Measurements from ENCODE around the gene TSPO2. TPM values are rescaled to one million over a fixed set of nuclear protein-coding genes. Genes with fewer than 3 reads are reported as not detected.

TSPO2 gene
- total and polyA plus RNA-seq, 5 donors from 2014 or later: not detected

- no peaks in the 10 kb centered on the region for H3K4me1 ChIP-seq (ENCODE audit: control insufficient read depth, insufficient read depth, low read length, poor library complexity, severe bottlenecking)
- no peaks in the 10 kb centered on the region for H3K27me3 Mint-ChIP-seq
- no peak for ATAC-seq (ENCODE audit: low read depth in 2 of 2)
- H3K27ac Mint-ChIP-seq: no peak overlapping the region
- peaks cover 11% of the 10 kb centered on the region for H3K36me3 Mint-ChIP-seq
- H3K27me3 ChIP-seq (ENCODE audit: control insufficient read depth, insufficient read depth, low read length): no peaks in the 10 kb centered on the region
- H3K4me1 Mint-ChIP-seq: peaks cover 0 to 5% (median 2%) of the 10 kb centered on the region in 4 donors
- no peaks in the 10 kb centered on the region for H3K9me3 ChIP-seq (ENCODE audit: control insufficient read depth in 2 of 2, low read length in 2 of 2)
- H3K9me3 Mint-ChIP-seq: peaks cover 0 to 2% (median 0%) of the 10 kb centered on the region in 7 donors
- no peak for DNase-seq
- H3K27ac ChIP-seq (ENCODE audit: insufficient read depth, low read length, poor library complexity, severe bottlenecking): no peak overlapping the region
- no peaks in the 10 kb centered on the region for H3K36me3 ChIP-seq (ENCODE audit: control insufficient read depth, insufficient read depth, low read length)
- H3K4me3 Mint-ChIP-seq: no peak overlapping the region
- no peak overlapping the region for H3K4me3 ChIP-seq (ENCODE audit: low read depth, low read length)
Observed at GRCh38 chr6:41038205-41038604, 4.1 kb upstream of the TSPO2 start.

GRCh38 chr6:41039060-41039998, 2.9 kb upstream of the TSPO2 start, which contains the start of gene UNC5CL:
UNC5CL (minus strand) TSS chr6:41039221; CDS start chr6:41035074, 4,147 bp downstream.
- H3K36me3 Mint-ChIP-seq: peaks cover 9% of the 10 kb centered on the region
- peaks cover 0 to 2% (median 0%) of the 10 kb centered on the region in 7 donors for H3K9me3 Mint-ChIP-seq
- no peaks in the 10 kb centered on the region for H3K27me3 Mint-ChIP-seq

GRCh38 chr6:41040101-41040939, 1.9 kb upstream of the TSPO2 start:
- Mint-ChIP-seq H3K4me3 (peak overlapping the region in 1 of 4 donors; percentile 44), H3K9me3 (peaks cover 0 to 2% (median 0%) of the 10 kb centered on the region in 7 donors)

More at GRCh38 chr6:41039060-41039998, 2.9 kb upstream of the TSPO2 start, which contains the start of gene UNC5CL:
- peak within 1 kb of the TSS in 2 of 3 donors; percentile 42 to 52 for H3K27ac Mint-ChIP-seq
- H3K27ac ChIP-seq (ENCODE audit: insufficient read depth, low read length, poor library complexity, severe bottlenecking): no peak within 1 kb of the TSS
- H3K4me1 ChIP-seq (ENCODE audit: control insufficient read depth, insufficient read depth, low read length, poor library complexity, severe bottlenecking): no peaks in the 10 kb centered on the region
- H3K27me3 ChIP-seq (ENCODE audit: control insufficient read depth, insufficient read depth, low read length): no peaks in the 10 kb centered on the region
- no peak within 1 kb of the TSS for H3K4me3 Mint-ChIP-seq
- DNase-seq (peak; percentile 35 to 71 (median 46)), ATAC-seq (ENCODE audit: low read depth in 2 of 2) (peak; percentile 57 to 65)
- H3K4me3 ChIP-seq (ENCODE audit: low read depth, low read length): no peak within 1 kb of the TSS
- H3K4me1 Mint-ChIP-seq: peaks cover 0 to 5% (median 2%) of the 10 kb centered on the region in 4 donors
- H3K36me3 ChIP-seq (ENCODE audit: control insufficient read depth, insufficient read depth, low read length): no peaks in the 10 kb centered on the region
- no peaks in the 10 kb centered on the region for H3K9me3 ChIP-seq (ENCODE audit: control insufficient read depth in 2 of 2, low read length in 2 of 2)

GRCh38 chr6:41040940-41041536, 1.2 kb upstream of the TSPO2 start:
- H3K4me1 Mint-ChIP-seq: peaks cover 0 to 5% (median 2%) of the 10 kb centered on the region in 4 donors
- H3K27ac Mint-ChIP-seq: peak overlapping the region in 2 of 3 donors; percentile 15 to 52
- H3K36me3 Mint-ChIP-seq: peaks cover 7% of the 10 kb centered on the region

More at GRCh38 chr6:41040101-41040939, 1.9 kb upstream of the TSPO2 start:
- H3K9me3 ChIP-seq (ENCODE audit: control insufficient read depth in 2 of 2, low read length in 2 of 2): no peaks in the 10 kb centered on the region
- H3K36me3 ChIP-seq (ENCODE audit: control insufficient read depth, insufficient read depth, low read length): no peaks in the 10 kb centered on the region
- H3K36me3 Mint-ChIP-seq: peaks cover 7% of the 10 kb centered on the region
- H3K27ac ChIP-seq (ENCODE audit: insufficient read depth, low read length, poor library complexity, severe bottlenecking): no peak overlapping the region
- H3K4me1 ChIP-seq (ENCODE audit: control insufficient read depth, insufficient read depth, low read length, poor library complexity, severe bottlenecking): no peaks in the 10 kb centered on the region
- no peaks in the 10 kb centered on the region for H3K27me3 ChIP-seq (ENCODE audit: control insufficient read depth, insufficient read depth, low read length)
- no peaks in the 10 kb centered on the region for H3K27me3 Mint-ChIP-seq
- peaks cover 0 to 5% (median 2%) of the 10 kb centered on the region in 4 donors for H3K4me1 Mint-ChIP-seq
- no peak for ATAC-seq (ENCODE audit: low read depth in 2 of 2)
- H3K4me3 ChIP-seq (ENCODE audit: low read depth, low read length): no peak overlapping the region
- DNase-seq: peak in 1 of 3 donors; percentile 43
- H3K27ac Mint-ChIP-seq: peak overlapping the region in 2 of 3 donors; percentile 15 to 52

GRCh38 chr6:41043151-41043550, 884 bp downstream of the TSPO2 start:
- no peak for ATAC-seq (ENCODE audit: low read depth in 2 of 2)
- Histone ChIP-seq H3K4me3 (ENCODE audit: low read depth, low read length) (no peak overlapping the region), H3K9me3 (ENCODE audit: control insufficient read depth in 2 of 2, low read length in 2 of 2) (no peaks in the 10 kb centered on the region), H3K27ac (ENCODE audit: insufficient read depth, low read length, poor library complexity, severe bottlenecking) (no peak overlapping the region), H3K4me1 (ENCODE audit: control insufficient read depth, insufficient read depth, low read length, poor library complexity, severe bottlenecking) (no peaks in the 10 kb centered on the region), H3K36me3 (ENCODE audit: control insufficient read depth, insufficient read depth, low read length) (peaks cover 2% of the 10 kb centered on the region), H3K27me3 (ENCODE audit: control insufficient read depth, insufficient read depth, low read length) (no peaks in the 10 kb centered on the region)
- H3K9me3 Mint-ChIP-seq: no peaks in the 10 kb centered on the region
- H3K4me1 Mint-ChIP-seq: peaks cover 0 to 5% (median 2%) of the 10 kb centered on the region in 4 donors
- no peaks in the 10 kb centered on the region for H3K27me3 Mint-ChIP-seq
- H3K4me3 Mint-ChIP-seq: no peak overlapping the region
- H3K36me3 Mint-ChIP-seq: peaks cover 20% of the 10 kb centered on the region
- peak overlapping the region in 2 of 3 donors; percentile 31 to 56 for H3K27ac Mint-ChIP-seq
- DNase-seq: no peak

More at GRCh38 chr6:41040940-41041536, 1.2 kb upstream of the TSPO2 start:
- H3K36me3 ChIP-seq (ENCODE audit: control insufficient read depth, insufficient read depth, low read length): no peaks in the 10 kb centered on the region
- no peaks in the 10 kb centered on the region for H3K27me3 ChIP-seq (ENCODE audit: control insufficient read depth, insufficient read depth, low read length)
- no peak overlapping the region for H3K4me3 ChIP-seq (ENCODE audit: low read depth, low read length)
- DNase-seq (no peak), ATAC-seq (ENCODE audit: low read depth in 2 of 2) (no peak)
- H3K27ac ChIP-seq (ENCODE audit: insufficient read depth, low read length, poor library complexity, severe bottlenecking): no peak overlapping the region
- H3K4me3 Mint-ChIP-seq: no peak overlapping the region
- H3K4me1 ChIP-seq (ENCODE audit: control insufficient read depth, insufficient read depth, low read length, poor library complexity, severe bottlenecking): no peaks in the 10 kb centered on the region
- H3K9me3 Mint-ChIP-seq: peaks cover 0 to 2% (median 0%) of the 10 kb centered on the region in 7 donors
- no peaks in the 10 kb centered on the region for H3K9me3 ChIP-seq (ENCODE audit: control insufficient read depth in 2 of 2, low read length in 2 of 2)
- no peaks in the 10 kb centered on the region for H3K27me3 Mint-ChIP-seq

- no peak overlapping the region for H3K27ac Mint-ChIP-seq
- H3K4me3 Mint-ChIP-seq: no peak overlapping the region
- H3K36me3 ChIP-seq (ENCODE audit: control insufficient read depth, insufficient read depth, low read length): peaks cover 2% of the 10 kb centered on the region
- H3K27me3 ChIP-seq (ENCODE audit: control insufficient read depth, insufficient read depth, low read length): no peaks in the 10 kb centered on the region
- H3K4me1 ChIP-seq (ENCODE audit: control insufficient read depth, insufficient read depth, low read length, poor library complexity, severe bottlenecking): no peaks in the 10 kb centered on the region
- no peaks in the 10 kb centered on the region for H3K9me3 ChIP-seq (ENCODE audit: control insufficient read depth in 2 of 2, low read length in 2 of 2)
- peaks cover 0 to 4% (median 2%) of the 10 kb centered on the region in 4 donors for H3K4me1 Mint-ChIP-seq
- DNase-seq: no peak
- H3K27ac ChIP-seq (ENCODE audit: insufficient read depth, low read length, poor library complexity, severe bottlenecking): no peak overlapping the region
- H3K27me3 Mint-ChIP-seq: no peaks in the 10 kb centered on the region
- no peak overlapping the region for H3K4me3 ChIP-seq (ENCODE audit: low read depth, low read length)
- no peak for ATAC-seq (ENCODE audit: low read depth in 2 of 2)
- no peaks in the 10 kb centered on the region for H3K9me3 Mint-ChIP-seq
- H3K36me3 Mint-ChIP-seq: peaks cover 30% of the 10 kb centered on the region
Observed at GRCh38 chr6:41045664-41046063, 3.4 kb downstream of the TSPO2 start.

GRCh38 chr6:41046084-41046483, 3.8 kb downstream of the TSPO2 start:
- Mint-ChIP-seq H3K4me1 (peaks cover 0 to 6% (median 2%) of the 10 kb centered on the region in 4 donors), H3K27ac (no peak overlapping the region), H3K27me3 (no peaks in the 10 kb centered on the region), H3K4me3 (no peak overlapping the region), H3K36me3 (peaks cover 30% of the 10 kb centered on the region), H3K9me3 (no peaks in the 10 kb centered on the region)
- ATAC-seq (ENCODE audit: low read depth in 2 of 2) (no peak), DNase-seq (no peak)
- Histone ChIP-seq H3K4me1 (ENCODE audit: control insufficient read depth, insufficient read depth, low read length, poor library complexity, severe bottlenecking) (no peaks in the 10 kb centered on the region), H3K9me3 (ENCODE audit: control insufficient read depth in 2 of 2, low read length in 2 of 2) (no peaks in the 10 kb centered on the region), H3K27me3 (ENCODE audit: control insufficient read depth, insufficient read depth, low read length) (no peaks in the 10 kb centered on the region), H3K4me3 (ENCODE audit: low read depth, low read length) (no peak overlapping the region), H3K36me3 (ENCODE audit: control insufficient read depth, insufficient read depth, low read length) (peaks cover 2% of the 10 kb centered on the region), H3K27ac (ENCODE audit: insufficient read depth, low read length, poor library complexity, severe bottlenecking) (no peak overlapping the region)

Measured in CD4-positive, CD25-positive, alpha-beta regulatory T cell (primary cell).